Measurements from ENCODE around the gene ACTL10. TPM values are rescaled to one million over a fixed set of nuclear protein-coding genes. Genes with fewer than 3 reads are reported as not detected.

ACTL10 gene
- total RNA-seq, 4 donors from 2014 or later, result 0.54 to 2.7 (median 2.1) TPM

DNA sequence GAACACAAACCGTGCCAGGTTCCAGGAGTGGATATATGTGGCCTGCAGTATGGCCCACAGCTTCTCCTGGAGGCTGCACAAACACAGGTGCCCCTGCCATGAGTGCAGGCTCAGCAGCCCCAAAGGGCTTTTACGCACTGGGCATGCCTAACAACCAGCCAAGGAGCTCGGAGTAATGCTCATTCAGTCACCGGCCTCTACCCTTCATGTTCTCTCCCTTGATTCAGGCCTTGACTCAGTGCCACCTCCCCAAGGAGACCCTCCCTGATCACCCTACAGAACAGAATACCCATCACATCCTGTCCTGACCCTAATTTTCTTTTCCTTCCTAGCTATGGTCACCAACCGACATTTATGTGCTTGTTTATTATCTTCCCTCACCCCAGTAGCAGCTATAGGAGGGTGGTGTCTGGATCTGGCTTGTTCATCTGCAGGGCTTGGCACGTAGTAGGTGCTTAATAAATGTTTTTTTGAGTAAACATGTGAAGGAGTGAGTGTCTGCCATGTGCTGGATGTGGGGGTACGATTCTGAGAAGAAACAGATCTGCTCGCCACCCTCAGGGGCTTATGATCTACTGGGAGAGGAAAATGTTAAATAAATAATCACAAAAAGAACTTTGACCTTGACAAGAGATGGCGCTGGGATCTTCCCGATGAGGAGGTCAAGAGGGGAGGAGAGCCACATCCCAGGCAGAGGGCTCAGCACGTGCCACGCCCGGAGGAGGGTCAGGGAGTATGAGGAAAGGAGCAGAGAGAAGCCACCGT is 44.1 kb downstream of the ACTL10 start:
- Histone ChIP-seq H3K4me1 (no peaks in the 10 kb centered on the region), H3K27me3 (no peaks in the 10 kb centered on the region), H3K27ac (no peak overlapping the region), H3K36me3 (peaks cover 0 to 80% of the 10 kb centered on the region in 2 donors), H3K9me3 (no peaks in the 10 kb centered on the region), H3K4me3 (no peak overlapping the region)
- no peak for TF ChIP-seq POLR2A (IDR thresholded peaks at IDR 0.05)
- TF ChIP-seq POLR2AphosphoS5 (IDR thresholded peaks at IDR 0.05), result no peak
- TF ChIP-seq EP300 (IDR thresholded peaks at IDR 0.05), result no peak
- TF ChIP-seq, protein P1, sequence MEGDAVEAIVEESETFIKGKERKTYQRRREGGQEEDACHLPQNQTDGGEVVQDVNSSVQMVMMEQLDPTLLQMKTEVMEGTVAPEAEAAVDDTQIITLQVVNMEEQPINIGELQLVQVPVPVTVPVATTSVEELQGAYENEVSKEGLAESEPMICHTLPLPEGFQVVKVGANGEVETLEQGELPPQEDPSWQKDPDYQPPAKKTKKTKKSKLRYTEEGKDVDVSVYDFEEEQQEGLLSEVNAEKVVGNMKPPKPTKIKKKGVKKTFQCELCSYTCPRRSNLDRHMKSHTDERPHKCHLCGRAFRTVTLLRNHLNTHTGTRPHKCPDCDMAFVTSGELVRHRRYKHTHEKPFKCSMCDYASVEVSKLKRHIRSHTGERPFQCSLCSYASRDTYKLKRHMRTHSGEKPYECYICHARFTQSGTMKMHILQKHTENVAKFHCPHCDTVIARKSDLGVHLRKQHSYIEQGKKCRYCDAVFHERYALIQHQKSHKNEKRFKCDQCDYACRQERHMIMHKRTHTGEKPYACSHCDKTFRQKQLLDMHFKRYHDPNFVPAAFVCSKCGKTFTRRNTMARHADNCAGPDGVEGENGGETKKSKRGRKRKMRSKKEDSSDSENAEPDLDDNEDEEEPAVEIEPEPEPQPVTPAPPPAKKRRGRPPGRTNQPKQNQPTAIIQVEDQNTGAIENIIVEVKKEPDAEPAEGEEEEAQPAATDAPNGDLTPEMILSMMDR (IDR thresholded peaks at IDR 0.05), result no peak
- 57 to 73% methylated on average over 11 to 13 of the region's 14 CpGs for WGBS, 2 donors (ENCODE audit: low coverage in 1 of 2)
- ATAC-seq, result no peak

DNA sequence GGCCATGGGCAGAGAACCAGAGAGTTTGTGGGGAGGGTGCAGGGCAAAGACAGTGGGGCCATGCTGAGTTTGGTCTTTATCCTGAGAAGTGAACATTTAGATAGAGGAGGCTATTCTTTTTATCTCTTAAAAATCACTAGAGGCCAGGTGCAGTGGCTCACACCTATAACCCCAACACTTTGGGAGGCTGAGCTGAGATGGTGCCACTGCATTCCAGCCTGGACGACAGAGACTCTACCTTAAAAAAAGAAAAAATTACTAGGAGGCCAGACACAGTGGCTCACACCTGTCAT is 44.6 kb downstream of the ACTL10 start:
- no peak for ATAC-seq
- H3K36me3 ChIP-seq, result peaks cover 0 to 75% of the 10 kb centered on the region in 2 donors
- no peak for TF ChIP-seq EP300 (IDR thresholded peaks at IDR 0.05)
- TF ChIP-seq, protein P1 (IDR thresholded peaks at IDR 0.05), result no peak
- TF ChIP-seq POLR2A (IDR thresholded peaks at IDR 0.05), result no peak
- no peak for TF ChIP-seq POLR2AphosphoS5 (IDR thresholded peaks at IDR 0.05)
- WGBS, 2 donors (ENCODE audit: low coverage in 1 of 2), result no CpG with 5 or more reads among the region's 1 CpG
- no peaks in the 10 kb centered on the region for H3K4me1 ChIP-seq
- H3K9me3 ChIP-seq, result no peaks in the 10 kb centered on the region
- H3K4me3 ChIP-seq, result no peak overlapping the region
- H3K27me3 ChIP-seq, result no peaks in the 10 kb centered on the region
- no peak overlapping the region for H3K27ac ChIP-seq

DNA sequence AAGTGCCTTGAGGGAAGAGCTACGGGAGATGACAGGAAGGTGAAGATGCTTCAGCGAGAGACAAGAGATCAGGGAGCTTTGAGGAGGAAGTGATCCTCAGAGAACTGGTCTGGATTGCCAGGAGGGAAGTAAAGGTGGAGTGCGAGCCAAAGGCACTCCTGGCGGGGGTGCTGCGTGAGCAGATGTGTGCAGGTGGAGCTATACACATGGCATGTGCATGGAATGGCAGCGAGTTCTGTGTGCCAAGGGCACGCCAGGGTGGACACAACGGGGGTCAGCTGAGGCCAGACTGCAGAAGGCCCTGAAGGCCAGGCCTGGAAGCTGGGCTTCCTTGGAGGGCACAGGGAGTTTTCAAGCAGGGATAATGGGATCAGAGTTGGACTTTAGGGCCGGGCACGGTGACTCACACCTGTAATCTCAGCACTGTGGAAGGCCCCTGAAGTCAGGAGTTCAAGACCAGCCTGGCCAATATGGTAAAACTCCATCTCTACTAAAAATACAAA is 47.2 kb downstream of the ACTL10 start:
- ATAC-seq, result no peak
- H3K36me3 ChIP-seq, result peaks cover 0 to 56% of the 10 kb centered on the region in 2 donors
- no peak for TF ChIP-seq POLR2A (IDR thresholded peaks at IDR 0.05)
- TF ChIP-seq, protein P1 (IDR thresholded peaks at IDR 0.05), result no peak
- no peak for TF ChIP-seq POLR2AphosphoS5 (IDR thresholded peaks at IDR 0.05)
- TF ChIP-seq EP300 (IDR thresholded peaks at IDR 0.05), result no peak
- H3K27me3 ChIP-seq, result no peaks in the 10 kb centered on the region
- no peak overlapping the region for H3K27ac ChIP-seq
- H3K4me3 ChIP-seq, result no peak overlapping the region
- peaks cover 0 to 6% (median 2%) of the 10 kb centered on the region in 3 donors for H3K4me1 ChIP-seq
- no peaks in the 10 kb centered on the region for H3K9me3 ChIP-seq
- 90 to 100% methylated on average over 1 to 6 of the region's 10 CpGs for WGBS, 2 donors (ENCODE audit: low coverage in 1 of 2)

DNA sequence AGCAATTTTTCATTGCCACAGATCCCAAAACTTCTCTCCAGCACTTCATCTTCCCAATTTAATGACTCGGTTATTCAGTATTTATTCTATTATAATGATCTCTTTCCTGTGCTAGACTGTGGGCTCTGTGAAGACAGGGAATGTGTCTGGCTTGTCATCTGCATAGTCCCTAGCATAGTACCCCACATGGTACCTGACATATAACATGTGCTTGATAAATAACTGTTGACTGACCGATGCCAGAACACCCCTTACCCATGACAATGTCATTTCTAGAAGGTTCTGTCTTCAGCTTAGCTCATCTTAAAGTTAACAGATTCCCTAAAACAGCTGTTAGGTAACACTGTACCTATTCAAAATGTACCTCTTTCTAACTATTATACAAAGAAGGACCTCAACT is 49.8 kb downstream of the ACTL10 start:
- TF ChIP-seq, protein P1 (IDR thresholded peaks at IDR 0.05), result no peak
- TF ChIP-seq POLR2A (IDR thresholded peaks at IDR 0.05) (no peak), EP300 (IDR thresholded peaks at IDR 0.05) (no peak), POLR2AphosphoS5 (IDR thresholded peaks at IDR 0.05) (no peak)
- no peak overlapping the region for H3K27ac ChIP-seq
- H3K27me3 ChIP-seq, result no peaks in the 10 kb centered on the region
- no peaks in the 10 kb centered on the region for H3K9me3 ChIP-seq
- H3K36me3 ChIP-seq, result peaks cover 0 to 40% of the 10 kb centered on the region in 2 donors
- no peak overlapping the region for H3K4me3 ChIP-seq
- no peak for ATAC-seq
- 67 to 79% methylated on average over 2 of the region's 2 CpGs for WGBS, 2 donors (ENCODE audit: low coverage in 1 of 2)
- peaks cover 0 to 21% (median 11%) of the 10 kb centered on the region in 3 donors for H3K4me1 ChIP-seq

Other genes starting within 250 kb of the ACTL10 start
- gene SNTA1, start 223.2 kb upstream of the ACTL10 start, total RNA-seq, result 10 to 100 TPM; 26.8 to 54.6 (median 51.9) TPM
- 10 to 100 TPM; 11.1 to 17.4 (median 14.2) TPM for gene CBFA2T2, start 176.8 kb upstream of the ACTL10 start, total RNA-seq
- gene C20orf144, start 4.6 kb upstream of the ACTL10 start, total RNA-seq, result not detected
- gene NECAB3, start 7.5 kb downstream of the ACTL10 start, total RNA-seq, result 10 to 100 TPM; 30.6 to 71.9 (median 52.9) TPM
- 1 to 10 TPM in 3 of 4 donors, under 1 TPM in 1; 0.57 to 4.4 (median 1.5) TPM for gene E2F1, start 19.4 kb downstream of the ACTL10 start, total RNA-seq
- gene PXMP4, start 53.4 kb downstream of the ACTL10 start, total RNA-seq, result 1 to 10 TPM; 4.4 to 8.9 (median 6.8) TPM
- 1 to 10 TPM; 1.7 to 4.4 (median 2.9) TPM for gene ZNF341, start 65.1 kb downstream of the ACTL10 start, total RNA-seq
- 100 to 1,000 TPM in 3 of 4 donors, 10 to 100 TPM in 1; 93.4 to 118 (median 112) TPM for gene CHMP4B, start 144.4 kb downstream of the ACTL10 start, total RNA-seq